HG03135 (cell line): ENCODE results near the gene IGSF9B.
A peak's percentile ranks its signal among the peaks of the same experiment; 100 is the strongest.

ENCODE experiments used
- ATAC-seq: cut with Tn5 transposase; IDR thresholded peaks from one replicate; pipeline ENCODE4 v1.9.1; 2021; ENCODE audit warnings: mild to moderate bottlenecking, moderate library complexity; ENCODE audit not compliant: unreplicated experiment

The IGSF9B gene

GRCh38 chr11:133985981-133986944 lies 29.5 kb upstream of the IGSF9B start:
- no peak for ATAC-seq

DNA sequence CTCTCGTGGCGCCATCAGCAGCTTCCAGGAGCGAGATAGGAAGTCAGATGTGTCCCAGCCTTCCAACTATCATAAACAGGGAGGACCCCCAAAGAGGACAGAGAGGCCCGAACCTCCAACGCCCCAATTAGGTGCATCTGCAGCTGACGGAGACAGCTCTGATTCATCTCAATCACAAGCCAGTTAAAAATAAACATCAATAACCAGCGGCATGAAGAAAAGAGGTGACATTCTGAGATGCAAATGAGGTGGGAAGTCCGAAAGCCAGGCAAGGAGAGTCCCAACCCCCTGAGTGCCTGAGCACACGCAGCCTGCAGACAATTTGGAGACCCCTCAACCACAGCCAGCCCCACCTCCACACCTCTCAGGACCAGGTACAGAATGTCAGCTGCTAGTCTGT lies 28.1 kb upstream of the IGSF9B start:
- ATAC-seq, result no peak

- no peak for ATAC-seq
Measured at GRCh38 chr11:133983660-133984316, 27.0 kb upstream of the IGSF9B start.

DNA sequence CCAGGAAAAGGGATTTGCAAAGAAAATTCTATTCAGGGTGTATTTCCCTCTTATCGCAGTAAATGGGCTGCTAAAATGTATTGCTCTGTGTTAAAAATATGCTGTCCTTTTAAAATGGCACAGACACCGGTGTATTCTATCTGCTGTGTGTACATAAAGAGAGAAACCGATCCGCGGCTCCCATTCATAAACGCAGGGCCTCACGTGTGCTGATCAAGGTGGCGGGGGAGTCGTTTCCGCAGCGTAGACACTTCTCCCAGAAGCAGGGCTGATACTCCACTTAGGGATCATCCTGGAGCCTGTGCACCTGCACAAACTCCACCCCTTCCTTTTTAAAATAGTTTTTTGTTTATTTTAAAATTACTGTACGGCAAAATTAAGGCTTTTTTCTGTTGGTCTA lies 26.1 kb upstream of the IGSF9B start:
- no peak for ATAC-seq

GRCh38 chr11:133982151-133982550 lies 25.4 kb upstream of the IGSF9B start:
- ATAC-seq, result no peak

DNA sequence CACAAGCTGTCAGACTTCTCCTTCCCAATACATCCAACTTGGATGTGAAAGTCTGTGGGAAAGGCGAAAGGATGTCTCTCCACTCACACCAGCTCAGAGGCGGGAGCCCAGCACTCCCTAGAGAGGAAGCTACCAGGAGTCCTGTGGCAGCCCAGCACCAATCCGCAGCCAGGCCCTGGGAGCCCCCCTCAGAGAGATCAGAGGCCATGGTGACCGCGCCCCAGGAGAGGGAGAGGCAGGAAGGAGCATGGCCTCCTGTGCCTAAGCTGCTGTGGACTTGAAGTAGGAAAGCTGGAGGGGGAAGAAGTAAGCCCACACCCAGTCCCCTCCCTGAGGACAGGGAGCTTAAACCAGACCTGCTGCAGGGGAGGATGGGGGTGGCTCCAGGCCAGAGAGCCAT lies 24.4 kb upstream of the IGSF9B start:
- ATAC-seq, result no peak

GRCh38 chr11:133980665-133981064 lies 23.9 kb upstream of the IGSF9B start:
- ATAC-seq, result no peak

- no peak for ATAC-seq
Measured at GRCh38 chr11:133978794-133979193, 22.0 kb upstream of the IGSF9B start.

GRCh38 chr11:133977067-133977677 lies 20.4 kb upstream of the IGSF9B start:
- ATAC-seq, result peak; percentile 93

GRCh38 chr11:133975488-133975849 lies 18.7 kb upstream of the IGSF9B start:
- no peak for ATAC-seq

- no peak for ATAC-seq
Measured at GRCh38 chr11:133974836-133975487, 18.2 kb upstream of the IGSF9B start.

GRCh38 chr11:133971881-133972280 lies 15.1 kb upstream of the IGSF9B start:
- no peak for ATAC-seq

DNA sequence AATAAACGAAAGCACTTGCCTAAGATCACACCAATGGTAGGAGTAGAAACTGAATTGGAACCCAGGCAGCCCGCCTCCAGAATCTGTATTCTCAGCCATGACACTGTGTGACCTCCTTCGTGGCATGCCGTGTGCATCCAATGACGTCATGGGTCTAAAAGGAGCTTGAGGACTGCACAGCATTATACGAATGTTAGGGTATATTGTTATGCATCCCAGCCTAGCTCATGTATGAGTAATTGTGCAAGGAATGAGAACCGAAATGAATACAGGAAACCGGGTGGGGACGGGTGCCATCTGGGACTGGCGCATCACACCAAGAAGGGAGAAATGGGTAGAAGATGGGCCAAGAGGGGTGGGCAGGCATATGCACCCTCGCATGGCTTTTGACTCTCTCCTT lies 12.3 kb upstream of the IGSF9B start:
- no peak for ATAC-seq

DNA sequence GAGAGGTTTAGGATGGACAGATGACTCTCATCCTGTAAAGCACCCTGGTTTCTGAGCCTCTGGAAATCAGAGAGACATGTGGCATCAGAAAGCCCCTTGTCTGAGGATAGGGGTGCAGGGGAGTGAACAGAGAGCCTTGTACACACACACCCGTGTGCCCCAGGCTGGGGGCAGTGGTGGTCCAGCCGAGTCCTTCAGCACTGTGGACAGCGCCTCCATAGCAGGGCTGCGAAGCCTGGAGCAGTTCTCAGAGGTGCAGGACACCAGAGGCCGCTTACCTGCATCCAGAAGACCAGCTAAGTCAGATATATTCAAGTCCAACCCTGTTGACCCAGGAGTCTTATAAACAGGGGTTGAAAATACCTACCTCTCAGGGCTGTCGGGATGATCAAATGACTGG lies 11.5 kb upstream of the IGSF9B start:
- no peak for ATAC-seq

GRCh38 chr11:133967599-133968238 lies 11.0 kb upstream of the IGSF9B start:
- no peak for ATAC-seq

- ATAC-seq, result no peak
Measured at GRCh38 chr11:133966921-133967598, 10.3 kb upstream of the IGSF9B start.

DNA sequence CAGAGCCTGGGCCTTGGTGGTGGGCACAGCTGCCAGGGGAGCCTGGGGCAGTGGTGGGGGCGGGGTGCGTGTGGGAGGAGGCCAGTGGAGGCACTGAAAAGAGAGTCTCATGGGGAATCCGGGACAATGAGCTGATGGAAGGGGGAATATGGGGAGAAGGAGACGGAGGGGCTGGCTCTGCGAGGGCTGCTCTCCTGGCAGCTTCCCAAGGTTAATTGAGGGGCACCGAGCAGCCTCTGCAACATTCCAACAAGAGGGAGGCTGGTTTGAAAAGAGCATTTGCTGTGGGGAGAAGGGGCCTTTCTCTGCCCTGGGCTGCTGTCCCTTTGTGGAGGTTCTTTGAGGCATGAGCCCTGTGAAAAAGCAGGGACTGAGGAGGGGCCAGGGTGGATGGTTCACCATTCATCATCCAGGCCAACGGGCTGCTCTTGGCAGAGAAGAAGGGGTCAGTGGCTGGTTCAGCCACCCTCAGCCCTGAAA lies 9.4 kb upstream of the IGSF9B start:
- ATAC-seq, result no peak

DNA sequence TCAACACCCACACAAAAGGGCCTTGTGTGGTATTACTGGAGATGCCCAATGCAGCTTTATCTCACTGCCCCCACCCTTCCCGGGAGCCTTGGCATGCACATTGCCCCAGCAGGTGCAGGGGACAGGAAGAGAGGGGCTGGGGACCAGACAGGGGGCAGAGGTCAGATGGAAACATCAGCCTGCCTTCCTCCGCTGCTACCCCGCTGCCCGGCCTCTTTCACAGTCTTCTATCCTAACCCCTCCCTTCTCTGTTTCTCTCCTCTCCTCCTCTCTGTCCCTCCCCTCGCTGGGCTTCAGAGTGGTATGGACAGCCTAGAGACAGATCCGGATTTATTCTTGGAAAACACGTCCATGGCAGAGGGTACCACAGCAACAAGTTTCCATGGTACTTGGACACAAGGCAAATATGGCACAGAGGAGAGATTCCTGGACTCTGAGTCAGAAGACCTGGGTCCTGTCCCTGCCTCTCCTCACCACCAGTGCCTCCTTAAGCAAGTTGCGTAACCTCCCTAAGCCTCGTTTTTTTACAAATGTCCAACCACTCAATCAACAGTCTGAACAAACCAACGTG lies 8.3 kb upstream of the IGSF9B start:
- no peak for ATAC-seq

GRCh38 chr11:133964356-133964755 lies 7.6 kb upstream of the IGSF9B start:
- ATAC-seq, result no peak

DNA sequence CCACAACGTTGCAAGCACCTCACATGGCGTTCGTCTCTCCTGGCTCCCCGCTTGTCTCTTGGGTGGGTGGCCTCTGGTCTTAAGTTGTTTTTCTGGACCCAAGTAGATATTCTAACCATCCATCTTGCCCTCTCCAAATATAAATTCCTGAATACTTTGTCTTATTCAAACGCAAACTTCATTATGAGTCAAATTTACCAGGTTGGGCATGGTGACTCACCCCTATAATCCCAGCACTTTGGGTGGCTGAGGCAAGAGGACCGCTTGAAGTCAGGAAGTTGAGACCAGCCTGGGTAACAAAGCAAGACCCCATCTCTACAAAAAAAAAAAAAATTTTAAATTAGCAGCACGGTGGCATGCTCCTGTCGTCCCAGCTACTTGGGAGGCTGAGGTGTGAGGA lies 5.1 kb upstream of the IGSF9B start:
- ATAC-seq, result no peak
